Hepatocyte (in vitro differentiated cells): ENCODE data around the gene ACTL6A. TPM values are rescaled to one million over a fixed set of nuclear protein-coding genes. Genes with fewer than 3 reads are reported as not detected.

Source experiments
- DNase-seq: peaks from one replicate; pipeline ENCODE4 v3.0.0-alpha.2; 2016; ENCODE audit warnings: low spot score
- H2AFZ ChIP-seq: fragments of 200-600 bp; sonication (generic); 2 replicates; pipeline ENCODE4 v1.6.0; 2016; ENCODE audit warnings: antibody characterized with exemption, mild to moderate bottlenecking
- H3K27ac ChIP-seq: fragments of 200-600 bp; sonication (generic); 2 replicates; pipeline ENCODE4 v1.5.1; 2016; ENCODE audit warnings: mild to moderate bottlenecking
- H3K27me3 ChIP-seq: fragments of 200-600 bp; sonication (generic); 2 replicates; pipeline ENCODE4 v1.6.1; 2016
- H3K36me3 ChIP-seq: fragments of 200-600 bp; sonication (generic); replicated peaks from 2 replicates; pipeline ENCODE4 v1.5.1; 2016; ENCODE audit warnings: low read depth; ENCODE audit not compliant: insufficient read depth
- H3K4me1 ChIP-seq: fragments of 200-600 bp; sonication (generic); 2 replicates; pipeline ENCODE4 v1.5.1; 2016; ENCODE audit warnings: mild to moderate bottlenecking, moderate library complexity; ENCODE audit not compliant: insufficient read depth
- H3K4me2 ChIP-seq: fragments of 200-600 bp; sonication (generic); 2 replicates; pipeline ENCODE4 v1.6.0; 2016
- H3K4me3 ChIP-seq: fragments of 200-600 bp; sonication (generic); 2 replicates; pipeline ENCODE4 v1.5.1; 2016; ENCODE audit warnings: mild to moderate bottlenecking
- H3K79me2 ChIP-seq: fragments of 200-600 bp; sonication (generic); 2 replicates; pipeline ENCODE4 v1.6.0; 2017; ENCODE audit warnings: mild to moderate bottlenecking
- H3K9me2 ChIP-seq: fragments of 200-600 bp; sonication (generic); replicated peaks from 2 replicates; pipeline ENCODE4 v1.6.0; 2017; ENCODE audit warnings: mild to moderate bottlenecking; ENCODE audit not compliant: insufficient read depth
- H3K9me3 ChIP-seq: fragments of 200-600 bp; sonication (generic); 2 replicates; pipeline ENCODE4 v1.5.1; 2016; ENCODE audit warnings: low read depth, mild to moderate bottlenecking
- H4K20me1 ChIP-seq: fragments of 200-600 bp; sonication (generic); 2 replicates; pipeline ENCODE4 v1.6.0; 2016; ENCODE audit warnings: mild to moderate bottlenecking; ENCODE audit not compliant: insufficient read depth, poor library complexity, severe bottlenecking
- EZH2 ChIP-seq: fragments of 200-600 bp; sonication (generic); IDR thresholded peaks from 2 replicates; pipeline ENCODE4 v1.6.1; 2016; ENCODE audit warnings: antibody characterized with exemption, mild to moderate bottlenecking, borderline replicate concordance
- EZH2phosphoT487 ChIP-seq: fragments of 200-600 bp; sonication (generic); IDR thresholded peaks from one replicate; pipeline ENCODE4 v1.6.1; 2018; ENCODE audit warnings: antibody characterized with exemption, mild to moderate bottlenecking, low read depth, moderate library complexity; ENCODE audit not compliant: unreplicated experiment, severe bottlenecking
- WGBS: methylation state at CpG from one replicate; pipeline ENCODE4 v1.1.6; 2016; ENCODE audit warnings: low lambda C conversion rate; ENCODE audit errors: missing lambda C conversion rate; 5-methylcytosine and 5-hydroxymethylcytosine counted together
- polyA plus RNA-seq: library from polyadenylated mRNA; unstranded; fragments of >200 nt; fragmentation: Nextera tagmentation; extraction: Ambion mirVana; gene quantifications from 2 replicates; pipeline ENCODE4 v1.2.1, GENCODE V29; 2016
- total RNA-seq: library from RNA; depleted of rRNA; stranded (reverse); fragments of >200 nt; gene quantifications from 2 replicates; pipeline ENCODE4 v1.2.3, GENCODE V29; 2014
- TF ChIP-seq, protein P1 (sequence below): fragments of 200-600 bp; sonication (generic); IDR thresholded peaks from 2 replicates; pipeline ENCODE4 v1.5.1; 2016; ENCODE audit warnings: antibody characterized with exemption, mild to moderate bottlenecking; ENCODE audit not compliant: poor library complexity

The ACTL6A gene
- total and polyA plus RNA-seq, 2 experiments from 2014 or later: 56.8 to 68.7 TPM

DNA sequence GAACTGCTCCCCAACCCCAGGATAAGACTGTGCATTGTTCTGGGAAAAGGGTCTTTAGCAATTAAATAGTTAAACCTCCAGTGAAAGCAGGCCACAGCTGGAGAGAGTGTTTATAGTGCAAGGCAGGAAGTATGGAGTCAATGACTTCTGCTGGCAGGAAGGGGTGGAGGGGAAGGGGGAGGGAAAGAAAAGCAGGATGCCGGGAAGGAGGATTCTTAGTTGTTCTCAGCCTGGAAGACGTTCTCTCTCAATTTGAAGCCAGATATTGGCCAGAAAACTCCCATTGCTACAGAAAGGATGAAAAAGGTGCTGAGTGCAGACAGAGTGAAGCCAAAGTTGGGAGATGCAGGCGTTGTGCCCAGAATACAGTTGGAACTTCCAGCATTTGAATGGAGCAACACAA is 35.7 kb upstream of the ACTL6A start:
- peak overlapping the region; percentile 29 for H2AFZ ChIP-seq
- H4K20me1 ChIP-seq: no peaks in the 10 kb centered on the region
- no peaks in the 10 kb centered on the region for H3K9me2 ChIP-seq
- no peak overlapping the region for H3K4me3 ChIP-seq
- DNase-seq: peak; percentile 72
- H3K4me2 ChIP-seq: peak overlapping the region; percentile 69
- no peaks in the 10 kb centered on the region for H3K27me3 ChIP-seq
- H3K36me3 ChIP-seq: no peaks in the 10 kb centered on the region
- TF ChIP-seq EZH2phosphoT487: no peak
- TF ChIP-seq EZH2: no peak
- TF ChIP-seq, protein P1, sequence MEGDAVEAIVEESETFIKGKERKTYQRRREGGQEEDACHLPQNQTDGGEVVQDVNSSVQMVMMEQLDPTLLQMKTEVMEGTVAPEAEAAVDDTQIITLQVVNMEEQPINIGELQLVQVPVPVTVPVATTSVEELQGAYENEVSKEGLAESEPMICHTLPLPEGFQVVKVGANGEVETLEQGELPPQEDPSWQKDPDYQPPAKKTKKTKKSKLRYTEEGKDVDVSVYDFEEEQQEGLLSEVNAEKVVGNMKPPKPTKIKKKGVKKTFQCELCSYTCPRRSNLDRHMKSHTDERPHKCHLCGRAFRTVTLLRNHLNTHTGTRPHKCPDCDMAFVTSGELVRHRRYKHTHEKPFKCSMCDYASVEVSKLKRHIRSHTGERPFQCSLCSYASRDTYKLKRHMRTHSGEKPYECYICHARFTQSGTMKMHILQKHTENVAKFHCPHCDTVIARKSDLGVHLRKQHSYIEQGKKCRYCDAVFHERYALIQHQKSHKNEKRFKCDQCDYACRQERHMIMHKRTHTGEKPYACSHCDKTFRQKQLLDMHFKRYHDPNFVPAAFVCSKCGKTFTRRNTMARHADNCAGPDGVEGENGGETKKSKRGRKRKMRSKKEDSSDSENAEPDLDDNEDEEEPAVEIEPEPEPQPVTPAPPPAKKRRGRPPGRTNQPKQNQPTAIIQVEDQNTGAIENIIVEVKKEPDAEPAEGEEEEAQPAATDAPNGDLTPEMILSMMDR: no peak
- no peaks in the 10 kb centered on the region for H3K79me2 ChIP-seq
- 20% methylated on average over 3 of the region's 3 CpGs for WGBS
- no peaks in the 10 kb centered on the region for H3K4me1 ChIP-seq
- H3K9me3 ChIP-seq: no peaks in the 10 kb centered on the region
- H3K27ac ChIP-seq: peak overlapping the region; percentile 86

DNA sequence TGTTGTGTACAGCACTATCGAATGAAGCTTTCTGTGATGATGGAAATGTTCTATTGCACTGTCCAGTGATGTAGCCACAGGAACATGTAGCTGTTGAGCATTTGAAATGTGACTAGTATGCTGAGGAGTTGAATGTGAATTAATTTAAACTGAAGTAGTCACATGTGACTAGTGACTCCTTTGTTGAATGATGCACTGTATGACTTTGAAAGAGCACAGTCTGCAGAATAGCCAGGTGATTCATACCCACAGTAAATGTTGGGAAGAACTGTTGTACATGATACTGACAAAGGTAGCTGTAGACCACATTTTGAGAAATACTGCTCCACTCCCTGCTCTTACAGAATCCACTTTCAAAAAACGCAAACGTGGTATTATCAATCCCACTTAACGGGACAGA is 34.0 kb upstream of the ACTL6A start:
- DNase-seq: no peak
- Histone ChIP-seq H3K9me3 (no peaks in the 10 kb centered on the region), H2AFZ (no peak overlapping the region), H3K27me3 (no peaks in the 10 kb centered on the region), H3K9me2 (no peaks in the 10 kb centered on the region), H3K36me3 (no peaks in the 10 kb centered on the region), H3K27ac (no peak overlapping the region), H3K4me2 (no peak overlapping the region), H3K4me1 (no peaks in the 10 kb centered on the region), H3K4me3 (no peak overlapping the region), H3K79me2 (no peaks in the 10 kb centered on the region), H4K20me1 (no peaks in the 10 kb centered on the region)
- TF ChIP-seq EZH2 (no peak), EZH2phosphoT487 (no peak)
- TF ChIP-seq, protein P1: no peak
- WGBS: 59% methylated on average over 4 of the region's 4 CpGs

DNA sequence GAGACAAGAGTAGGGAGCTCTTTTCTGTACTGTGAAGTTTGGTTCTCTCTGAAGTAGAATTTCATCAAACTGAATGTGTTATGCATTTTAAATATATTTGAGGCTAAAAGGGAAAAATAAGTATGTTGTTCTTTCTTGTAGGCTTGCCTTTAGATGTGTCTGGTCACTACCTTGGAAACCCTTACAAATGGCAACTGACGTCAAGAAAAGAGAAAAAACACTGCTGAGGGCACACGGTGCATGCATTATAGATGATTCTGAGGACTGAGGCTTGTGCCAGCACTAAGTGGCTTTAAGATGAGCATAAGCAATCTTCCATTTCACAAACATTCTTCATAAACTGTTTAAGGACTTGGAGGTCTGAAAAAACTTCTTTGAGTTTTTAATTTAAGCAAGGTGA is 31.1 kb upstream of the ACTL6A start:
- H3K27ac ChIP-seq: no peak overlapping the region
- 77% methylated on average over 2 of the region's 2 CpGs for WGBS
- H3K79me2 ChIP-seq: no peaks in the 10 kb centered on the region
- no peak overlapping the region for H2AFZ ChIP-seq
- H3K9me2 ChIP-seq: no peaks in the 10 kb centered on the region
- no peak for DNase-seq
- TF ChIP-seq EZH2 (no peak), EZH2phosphoT487 (no peak)
- TF ChIP-seq, protein P1: no peak
- H3K4me2 ChIP-seq: no peak overlapping the region
- H3K4me3 ChIP-seq: no peak overlapping the region
- no peaks in the 10 kb centered on the region for H3K36me3 ChIP-seq
- H4K20me1 ChIP-seq: no peaks in the 10 kb centered on the region
- H3K9me3 ChIP-seq: no peaks in the 10 kb centered on the region
- no peaks in the 10 kb centered on the region for H3K27me3 ChIP-seq
- H3K4me1 ChIP-seq: no peaks in the 10 kb centered on the region

DNA sequence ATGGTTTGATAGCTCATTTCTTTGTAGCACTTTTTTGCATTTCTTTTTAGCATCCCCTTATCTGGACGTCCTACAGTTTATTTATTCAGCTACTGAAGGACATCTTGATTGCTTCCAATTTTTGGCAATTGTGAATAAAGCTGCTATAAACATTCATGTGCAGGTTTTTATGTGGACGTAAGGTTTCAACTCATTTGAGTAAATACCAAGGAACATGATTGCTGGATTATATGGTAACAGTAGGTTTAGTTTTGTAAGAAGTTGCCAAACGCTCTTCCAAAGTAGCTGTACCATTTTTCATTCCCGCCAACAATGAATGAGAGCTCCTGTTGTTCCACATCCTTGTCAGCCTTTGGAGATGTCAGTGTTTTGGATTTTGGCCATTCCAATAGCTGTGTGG is 29.5 kb upstream of the ACTL6A start:
- Histone ChIP-seq H3K4me3 (no peak overlapping the region), H3K27me3 (no peaks in the 10 kb centered on the region), H3K27ac (no peak overlapping the region), H2AFZ (no peak overlapping the region), H3K36me3 (no peaks in the 10 kb centered on the region), H4K20me1 (no peaks in the 10 kb centered on the region), H3K79me2 (no peaks in the 10 kb centered on the region), H3K9me3 (no peaks in the 10 kb centered on the region), H3K4me1 (no peaks in the 10 kb centered on the region), H3K4me2 (no peak overlapping the region), H3K9me2 (no peaks in the 10 kb centered on the region)
- TF ChIP-seq, protein P1: no peak
- TF ChIP-seq EZH2 (no peak), EZH2phosphoT487 (no peak)
- WGBS: 74% methylated on average over 4 of the region's 4 CpGs
- DNase-seq: no peak
